ENCODE measurements around the gene ANKRD11. TPM values are rescaled to one million over a fixed set of nuclear protein-coding genes. Genes with fewer than 3 reads are reported as not detected.
"Not testable (repeated sequence)": the region's sequence is repeated elsewhere in the genome, so short reads cannot be mapped to it uniquely, and the experiment has no call there.

Gene ANKRD11
- total RNA-seq, 4 donors from 2014 or later, result 67.0 to 107 (median 88.9) TPM

- H3K36me3 ChIP-seq, result peaks cover 0 to 31% of the 10 kb centered on the region in 2 donors
- no peak for TF ChIP-seq EP300 (IDR thresholded peaks at IDR 0.05)
- TF ChIP-seq POLR2A (IDR thresholded peaks at IDR 0.05), result no peak
- no peak for TF ChIP-seq CTCF (IDR thresholded peaks at IDR 0.05)
- TF ChIP-seq POLR2AphosphoS5 (IDR thresholded peaks at IDR 0.05), result no peak
- 71 to 82% methylated on average over 2 to 6 of the region's 6 CpGs for WGBS, 2 donors (ENCODE audit: low coverage in 1 of 2)
- peaks cover 0 to 61% (median 14%) of the 10 kb centered on the region in 3 donors for H3K4me1 ChIP-seq
- H3K4me3 ChIP-seq, result no peak overlapping the region
- H3K27ac ChIP-seq, result no peak overlapping the region
- no peak for ATAC-seq
- H3K9me3 ChIP-seq, result no peaks in the 10 kb centered on the region
- no peaks in the 10 kb centered on the region for H3K27me3 ChIP-seq
Observed at GRCh38 chr16:89311636-89312035, 178.7 kb downstream of the ANKRD11 start.

- Histone ChIP-seq H3K4me1 (peaks cover 0 to 41% (median under 1%) of the 10 kb centered on the region in 3 donors), H3K27ac (no peak overlapping the region), H3K36me3 (peaks cover 0 to 27% of the 10 kb centered on the region in 2 donors), H3K27me3 (no peaks in the 10 kb centered on the region), H3K9me3 (no peaks in the 10 kb centered on the region), H3K4me3 (no peak overlapping the region)
- WGBS, 2 donors (ENCODE audit: low coverage in 1 of 2), result 75 to 78% methylated on average over 7 to 13 of the region's 16 CpGs
- ATAC-seq, result no peak
- TF ChIP-seq CTCF (IDR thresholded peaks at IDR 0.05), result no peak
Observed at GRCh38 chr16:89309438-89310122, 180.8 kb downstream of the ANKRD11 start.

- no peaks in the 10 kb centered on the region for H3K9me3 ChIP-seq
- H3K27ac ChIP-seq, result no peak overlapping the region
- H3K36me3 ChIP-seq, result peaks cover 0 to 37% of the 10 kb centered on the region in 2 donors
- TF ChIP-seq CTCF (IDR thresholded peaks at IDR 0.05) (peak in 3 of 4 experiments; percentile 10 to 50 (median 31)), EP300 (IDR thresholded peaks at IDR 0.05) (no peak)
- no peak overlapping the region for H3K4me3 ChIP-seq
- H3K4me1 ChIP-seq, result peaks cover 0 to 32% (median 0%) of the 10 kb centered on the region in 3 donors
- no peaks in the 10 kb centered on the region for H3K27me3 ChIP-seq
- ATAC-seq, result no peak
- WGBS, 2 donors (ENCODE audit: low coverage in 1 of 2), result 84 to 100% methylated on average over 10 to 14 of the region's 30 CpGs
Observed at GRCh38 chr16:89308391-89309333, 181.7 kb downstream of the ANKRD11 start.

- TF ChIP-seq POLR2AphosphoS5 (IDR thresholded peaks at IDR 0.05), result no peak
- TF ChIP-seq CTCF (IDR thresholded peaks at IDR 0.05), result no peak
- TF ChIP-seq POLR2A (IDR thresholded peaks at IDR 0.05), result no peak
- TF ChIP-seq EP300 (IDR thresholded peaks at IDR 0.05), result no peak
- no peak overlapping the region for H3K27ac ChIP-seq
- no peaks in the 10 kb centered on the region for H3K9me3 ChIP-seq
- H3K36me3 ChIP-seq, result peaks cover 0 to 35% of the 10 kb centered on the region in 2 donors
- 80% methylated on average over 5 of the region's 14 CpGs; no CpG with 5 or more reads in 1 of the 2 donors for WGBS, 2 donors (ENCODE audit: low coverage in 1 of 2)
- peaks cover 0 to 37% (median 0%) of the 10 kb centered on the region in 3 donors for H3K4me1 ChIP-seq
- no peaks in the 10 kb centered on the region for H3K27me3 ChIP-seq
- no peak for ATAC-seq
- no peak overlapping the region for H3K4me3 ChIP-seq
Observed at GRCh38 chr16:89307421-89307805, 182.9 kb downstream of the ANKRD11 start.

GRCh38 chr16:89306457-89307420 is 183.6 kb downstream of the ANKRD11 start:
- H3K4me3 ChIP-seq, H3K27ac ChIP-seq, ATAC-seq, H3K27me3 ChIP-seq, H3K9me3 ChIP-seq: not testable (repeated sequence)
- Histone ChIP-seq H3K36me3 (peaks cover 0 to 28% of the 10 kb centered on the region in 2 donors), H3K4me1 (peaks cover 0 to 43% (median 5%) of the 10 kb centered on the region in 3 donors)
- no CpG with 5 or more reads among the region's 69 CpGs for WGBS, 2 donors (ENCODE audit: low coverage in 1 of 2)
